Keratinocyte (primary cell): Measurements from ENCODE around the gene TRMT61A.

Experiments used
- CTCF ChIP-seq, 3 experiments: IDR thresholded peaks in 1 of 3; conservative IDR thresholded peaks in 1 of 3; optimal IDR thresholded peaks in 1 of 3; 2 replicates in 2 of 3; 3 replicates in 1 of 3; pipeline versions ENCODE3 to v1.5.1; 2011; ENCODE audit warnings: low read length in 3 of 3, mild to moderate bottlenecking in 3 of 3, moderate library complexity in 2 of 3, control low read depth in 1 of 3, inconsistent platforms in 1 of 3; ENCODE audit not compliant: insufficient read depth in 2 of 3; ENCODE audit errors: extremely low read depth in 1 of 3
- EZH2 ChIP-seq: IDR thresholded peaks from one replicate; pipeline ENCODE4 v1.6.1; 2012; ENCODE audit warnings: inconsistent platforms, mild to moderate bottlenecking, low read length, moderate library complexity

GRCh38 chr14:103574104-103574503 is 45.1 kb downstream of the TRMT61A start:
- TF ChIP-seq CTCF (optimal IDR thresholded peaks at IDR 0.05 in 1 of 3, IDR thresholded peaks at IDR 0.05 in 1 of 3, conservative IDR thresholded peaks at IDR 0.05 in 1 of 3; ENCODE audit: extremely low read depth in 1 of 3, insufficient read depth in 2 of 3, low read length in 3 of 3) (no peak), EZH2 (no peak)
